ENCODE results near the gene IGFN1.

GRCh38 chr1:201261771-201262547, 71.3 kb downstream of the IGFN1 start:
- TF ChIP-seq ASH2L (IDR thresholded peaks at IDR 0.05; ENCODE audit: borderline replicate concordance, low read depth) (no peak), ZBTB33 (IDR thresholded peaks at IDR 0.05) (no peak), MYC (IDR thresholded peaks at IDR 0.05; ENCODE audit: insufficient read depth, insufficient read length, insufficient replicate concordance, low read length, severe bottlenecking) (no peak), POLR2A (IDR thresholded peaks at IDR 0.05; ENCODE audit: low read depth, low read length) (no peak), POLR2AphosphoS5 (IDR thresholded peaks at IDR 0.05; ENCODE audit: low read length) (no peak)
- TF ChIP-seq, protein P1, sequence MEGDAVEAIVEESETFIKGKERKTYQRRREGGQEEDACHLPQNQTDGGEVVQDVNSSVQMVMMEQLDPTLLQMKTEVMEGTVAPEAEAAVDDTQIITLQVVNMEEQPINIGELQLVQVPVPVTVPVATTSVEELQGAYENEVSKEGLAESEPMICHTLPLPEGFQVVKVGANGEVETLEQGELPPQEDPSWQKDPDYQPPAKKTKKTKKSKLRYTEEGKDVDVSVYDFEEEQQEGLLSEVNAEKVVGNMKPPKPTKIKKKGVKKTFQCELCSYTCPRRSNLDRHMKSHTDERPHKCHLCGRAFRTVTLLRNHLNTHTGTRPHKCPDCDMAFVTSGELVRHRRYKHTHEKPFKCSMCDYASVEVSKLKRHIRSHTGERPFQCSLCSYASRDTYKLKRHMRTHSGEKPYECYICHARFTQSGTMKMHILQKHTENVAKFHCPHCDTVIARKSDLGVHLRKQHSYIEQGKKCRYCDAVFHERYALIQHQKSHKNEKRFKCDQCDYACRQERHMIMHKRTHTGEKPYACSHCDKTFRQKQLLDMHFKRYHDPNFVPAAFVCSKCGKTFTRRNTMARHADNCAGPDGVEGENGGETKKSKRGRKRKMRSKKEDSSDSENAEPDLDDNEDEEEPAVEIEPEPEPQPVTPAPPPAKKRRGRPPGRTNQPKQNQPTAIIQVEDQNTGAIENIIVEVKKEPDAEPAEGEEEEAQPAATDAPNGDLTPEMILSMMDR (IDR thresholded peaks at IDR 0.05 in 2 of 3, conservative IDR thresholded peaks at IDR 0.05 in 1 of 3; ENCODE audit: control insufficient read depth in 2 of 3, extremely low read depth in 1 of 3, insufficient read depth in 1 of 3, low read depth in 3 of 3, low read length in 3 of 3): no peak
- TF ChIP-seq, protein P2, sequence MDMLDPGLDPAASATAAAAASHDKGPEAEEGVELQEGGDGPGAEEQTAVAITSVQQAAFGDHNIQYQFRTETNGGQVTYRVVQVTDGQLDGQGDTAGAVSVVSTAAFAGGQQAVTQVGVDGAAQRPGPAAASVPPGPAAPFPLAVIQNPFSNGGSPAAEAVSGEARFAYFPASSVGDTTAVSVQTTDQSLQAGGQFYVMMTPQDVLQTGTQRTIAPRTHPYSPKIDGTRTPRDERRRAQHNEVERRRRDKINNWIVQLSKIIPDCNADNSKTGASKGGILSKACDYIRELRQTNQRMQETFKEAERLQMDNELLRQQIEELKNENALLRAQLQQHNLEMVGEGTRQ (IDR thresholded peaks at IDR 0.05; ENCODE audit: borderline replicate concordance, low read depth, low read length): no peak

All from GM12878 (cell line).